Right cardiac atrium (tissue), 5 donors: ENCODE results near the gene HSD17B4. TPM values are rescaled to one million over a fixed set of nuclear protein-coding genes. Genes with fewer than 3 reads are reported as not detected.

ENCODE experiments used
- polyA plus RNA-seq: library from polyadenylated mRNA; stranded (reverse); fragments of 200-250 nt; gene quantifications from one replicate; pipeline ENCODE4 v1.2.3, GENCODE V29; 2013
- total RNA-seq, 4 donors: library from RNA; stranded (reverse); fragmentation: NEBNext Ultra II Directional; extraction: Animal tissue kit (Norgen Biotek cat#: 25700); gene quantifications; one replicate each; pipeline ENCODE4 v1.2.1, GENCODE V29; 2021
- donor health status: healthy with polysubstance abuse.
- donor health status: DM: no; HTN: yes; CAD: no.
- donor health status: DM: no; HTN: no; CAD: no.
- donor health status: DM: no; HTN: yes; CAD: no; lungs with severe emphysema.
- donor health status: DM: yes; HTN: yes; CAD: no.

Gene HSD17B4
- total and polyA plus RNA-seq, 5 donors, result 200 to 253 (median 208) TPM

Other genes starting within 250 kb of the HSD17B4 start
- gene TNFAIP8, start 96.5 kb upstream of the HSD17B4 start, total RNA-seq, result 1 to 10 TPM; 4.1 to 5.9 (median 4.5) TPM
- 2.7 TPM for gene TNFAIP8, start 96.5 kb upstream of the HSD17B4 start, polyA plus RNA-seq
- not detected for gene FAM170A, start 177.1 kb downstream of the HSD17B4 start, total RNA-seq
- gene FAM170A, start 177.1 kb downstream of the HSD17B4 start, polyA plus RNA-seq, result not detected